ES-I3 (cell line): ENCODE results near the gene NEO1.

Experiments used
- H3K36me3 ChIP-seq: 2 replicates; pipeline ENCODE4 v1.6.1; 2013; ENCODE audit warnings: mild to moderate bottlenecking, low read length, control low read depth, moderate library complexity; ENCODE audit not compliant: insufficient read depth
- H3K4me1 ChIP-seq: 2 replicates; pipeline ENCODE4 v1.6.1; 2013; ENCODE audit warnings: mild to moderate bottlenecking, control low read depth, low read length; ENCODE audit not compliant: insufficient read depth
- H3K9ac ChIP-seq: 2 replicates; pipeline ENCODE4 v1.6.1; 2013; ENCODE audit warnings: low read depth, mild to moderate bottlenecking, low read length, moderate library complexity
- H3K9me3 ChIP-seq: 2 replicates; pipeline ENCODE4 v1.6.1; 2013; ENCODE audit warnings: mild to moderate bottlenecking, low read length, moderate library complexity; ENCODE audit not compliant: control insufficient read depth, insufficient read depth

The NEO1 gene

GRCh38 chr15:73240866-73241499 is 188.7 kb downstream of the NEO1 start:
- Histone ChIP-seq H3K36me3 (no peaks in the 10 kb centered on the region), H3K4me1 (no peaks in the 10 kb centered on the region), H3K9ac (no peak overlapping the region)

GRCh38 chr15:73244333-73244732 is 192.1 kb downstream of the NEO1 start:
- Histone ChIP-seq H3K36me3 (no peaks in the 10 kb centered on the region; the same call in 1 of the 2 replicates), H3K4me1 (no peaks in the 10 kb centered on the region), H3K9me3 (no peaks in the 10 kb centered on the region), H3K9ac (no peak overlapping the region)

More at GRCh38 chr15:73240866-73241499, 188.7 kb downstream of the NEO1 start:
- no peaks in the 10 kb centered on the region for H3K9me3 ChIP-seq

GRCh38 chr15:73246439-73246838 is 194.2 kb downstream of the NEO1 start:
- Histone ChIP-seq H3K4me1 (no peaks in the 10 kb centered on the region), H3K36me3 (peaks cover 3% of the 10 kb centered on the region; the same call in 1 of the 2 replicates), H3K9me3 (no peaks in the 10 kb centered on the region), H3K9ac (no peak overlapping the region)

GRCh38 chr15:73246898-73247297 is 194.6 kb downstream of the NEO1 start:
- Histone ChIP-seq H3K36me3 (peaks cover 3% of the 10 kb centered on the region; the same call in 1 of the 2 replicates), H3K9me3 (no peaks in the 10 kb centered on the region)

GRCh38 chr15:73247331-73247730 is 195.1 kb downstream of the NEO1 start:
- Histone ChIP-seq H3K36me3 (peaks cover 3% of the 10 kb centered on the region; the same call in 1 of the 2 replicates), H3K9me3 (no peaks in the 10 kb centered on the region), H3K4me1 (no peaks in the 10 kb centered on the region), H3K9ac (no peak overlapping the region)

More at GRCh38 chr15:73246898-73247297, 194.6 kb downstream of the NEO1 start:
- no peaks in the 10 kb centered on the region for H3K4me1 ChIP-seq
- no peak overlapping the region for H3K9ac ChIP-seq

- H3K9ac ChIP-seq: no peak overlapping the region
Measured at GRCh38 chr15:73249499-73249898, 197.2 kb downstream of the NEO1 start.

GRCh38 chr15:73254598-73254997 is 202.3 kb downstream of the NEO1 start:
- Histone ChIP-seq H3K9ac (no peak overlapping the region), H3K4me1 (no peaks in the 10 kb centered on the region), H3K9me3 (no peaks in the 10 kb centered on the region), H3K36me3 (peaks cover 3% of the 10 kb centered on the region; the same call in 1 of the 2 replicates)

More at GRCh38 chr15:73249499-73249898, 197.2 kb downstream of the NEO1 start:
- Histone ChIP-seq H3K4me1 (no peaks in the 10 kb centered on the region), H3K9me3 (no peaks in the 10 kb centered on the region), H3K36me3 (peaks cover 3% of the 10 kb centered on the region; the same call in 1 of the 2 replicates)

- H3K4me1 ChIP-seq: no peaks in the 10 kb centered on the region
- no peaks in the 10 kb centered on the region for H3K9me3 ChIP-seq
Measured at GRCh38 chr15:73258271-73259108, 206.2 kb downstream of the NEO1 start.

GRCh38 chr15:73264881-73265280 is 212.6 kb downstream of the NEO1 start:
- H3K9me3 ChIP-seq: no peaks in the 10 kb centered on the region
- no peaks in the 10 kb centered on the region; the same call in 1 of the 2 replicates for H3K36me3 ChIP-seq
- no peak overlapping the region for H3K9ac ChIP-seq
- H3K4me1 ChIP-seq: no peaks in the 10 kb centered on the region

More at GRCh38 chr15:73258271-73259108, 206.2 kb downstream of the NEO1 start:
- Histone ChIP-seq H3K36me3 (no peaks in the 10 kb centered on the region; the same call in 1 of the 2 replicates), H3K9ac (no peak overlapping the region)

- H3K36me3 ChIP-seq: no peaks in the 10 kb centered on the region; the same call in 1 of the 2 replicates
- no peak overlapping the region for H3K9ac ChIP-seq
- no peaks in the 10 kb centered on the region for H3K9me3 ChIP-seq
- no peaks in the 10 kb centered on the region for H3K4me1 ChIP-seq
Measured at GRCh38 chr15:73265536-73266153, 213.4 kb downstream of the NEO1 start.

- Histone ChIP-seq H3K9me3 (no peaks in the 10 kb centered on the region), H3K36me3 (no peaks in the 10 kb centered on the region; the same call in 1 of the 2 replicates), H3K9ac (no peak overlapping the region), H3K4me1 (no peaks in the 10 kb centered on the region)
Measured at GRCh38 chr15:73268457-73268856, 216.2 kb downstream of the NEO1 start.

GRCh38 chr15:73270366-73271097 is 218.3 kb downstream of the NEO1 start:
- no peaks in the 10 kb centered on the region for H3K4me1 ChIP-seq
- no peaks in the 10 kb centered on the region; the same call in 1 of the 2 replicates for H3K36me3 ChIP-seq
- no peak overlapping the region for H3K9ac ChIP-seq
- no peaks in the 10 kb centered on the region for H3K9me3 ChIP-seq

GRCh38 chr15:73273181-73274002 is 221.1 kb downstream of the NEO1 start:
- no peaks in the 10 kb centered on the region for H3K4me1 ChIP-seq
- no peaks in the 10 kb centered on the region for H3K9me3 ChIP-seq
- H3K36me3 ChIP-seq: no peaks in the 10 kb centered on the region; the same call in 1 of the 2 replicates
- H3K9ac ChIP-seq: no peak overlapping the region
